Skeletal muscle tissue (tissue), 1 donor: Measurements from ENCODE around the gene CFL1. TPM values are rescaled to one million over a fixed set of nuclear protein-coding genes. Genes with fewer than 3 reads are reported as not detected.

Source experiments
- total RNA-seq: library from RNA; depleted of rRNA; stranded (reverse); fragments of >200 nt; gene quantifications from one replicate; pipeline ENCODE4 v1.2.3, GENCODE V29; 2014

CFL1 gene
- total RNA-seq, 1 donor from 2014 or later, result 275 TPM

Other genes starting within 250 kb of the CFL1 start
- gene MAP3K11, start 244.0 kb downstream of the CFL1 start, total RNA-seq, result 23.0 TPM
- 4.7 TPM for gene PCNX3, start 242.4 kb downstream of the CFL1 start, total RNA-seq
- 15.7 TPM for gene SIPA1, start 220.1 kb downstream of the CFL1 start, total RNA-seq
- gene RELA, start 195.3 kb downstream of the CFL1 start, total RNA-seq, result 13.0 TPM
- gene KAT5, start 145.9 kb downstream of the CFL1 start, total RNA-seq, result 44.9 TPM
- 11.0 TPM for gene RNASEH2C, start 137.4 kb downstream of the CFL1 start, total RNA-seq
- 2.1 TPM for gene AP5B1, start 77.2 kb downstream of the CFL1 start, total RNA-seq
- gene OVOL1, start 71.1 kb downstream of the CFL1 start, total RNA-seq, result not detected
- gene SNX32, start 24.2 kb downstream of the CFL1 start, total RNA-seq, result under 0.01 TPM
- 34.4 TPM for gene MUS81, start 2.3 kb upstream of the CFL1 start, total RNA-seq
- 35.0 TPM for gene EFEMP2, start 14.6 kb upstream of the CFL1 start, total RNA-seq
- 1.0 TPM for gene CTSW, start 21.7 kb upstream of the CFL1 start, total RNA-seq
- gene FIBP, start 30.3 kb upstream of the CFL1 start, total RNA-seq, result 110 TPM
- 12.0 TPM for gene CCDC85B, start 32.5 kb upstream of the CFL1 start, total RNA-seq
- not detected for gene FOSL1, start 42.2 kb upstream of the CFL1 start, total RNA-seq
- gene C11orf68, start 60.9 kb upstream of the CFL1 start, total RNA-seq, result 12.5 TPM
- gene DRAP1, start 61.2 kb upstream of the CFL1 start, total RNA-seq, result 71.0 TPM
- gene TSGA10IP, start 87.3 kb upstream of the CFL1 start, total RNA-seq, result not detected
- gene SART1, start 103.6 kb upstream of the CFL1 start, total RNA-seq, result 45.9 TPM
- gene EIF1AD, start 144.0 kb upstream of the CFL1 start, total RNA-seq, result 20.9 TPM
- 26.6 TPM for gene BANF1, start 144.3 kb upstream of the CFL1 start, total RNA-seq
- not detected for gene CST6, start 153.8 kb upstream of the CFL1 start, total RNA-seq
- gene CATSPER1, start 168.3 kb upstream of the CFL1 start, total RNA-seq, result not detected
- under 0.01 TPM for gene GAL3ST3, start 191.0 kb upstream of the CFL1 start, total RNA-seq
- 62.1 TPM for gene SF3B2, start 194.2 kb upstream of the CFL1 start, total RNA-seq
- 13.6 TPM for gene PACS1, start 212.1 kb upstream of the CFL1 start, total RNA-seq